Loucy (cell line): ENCODE results near the gene GAREM2.

ENCODE experiments used
- EZH2phosphoT487 ChIP-seq: fragments of 200-600 bp; IDR thresholded peaks from 2 replicates; pipeline ENCODE4 v1.6.1; 2018; ENCODE audit warnings: antibody characterized with exemption, mild to moderate bottlenecking, moderate library complexity, borderline replicate concordance
- TF ChIP-seq, protein P1 (sequence below): fragments of 200-600 bp; sonication (generic); conservative IDR thresholded peaks from 2 replicates; pipeline ENCODE4 v1.5.1; 2014; ENCODE audit warnings: mild to moderate bottlenecking, antibody characterized with exemption, low read length

DNA sequence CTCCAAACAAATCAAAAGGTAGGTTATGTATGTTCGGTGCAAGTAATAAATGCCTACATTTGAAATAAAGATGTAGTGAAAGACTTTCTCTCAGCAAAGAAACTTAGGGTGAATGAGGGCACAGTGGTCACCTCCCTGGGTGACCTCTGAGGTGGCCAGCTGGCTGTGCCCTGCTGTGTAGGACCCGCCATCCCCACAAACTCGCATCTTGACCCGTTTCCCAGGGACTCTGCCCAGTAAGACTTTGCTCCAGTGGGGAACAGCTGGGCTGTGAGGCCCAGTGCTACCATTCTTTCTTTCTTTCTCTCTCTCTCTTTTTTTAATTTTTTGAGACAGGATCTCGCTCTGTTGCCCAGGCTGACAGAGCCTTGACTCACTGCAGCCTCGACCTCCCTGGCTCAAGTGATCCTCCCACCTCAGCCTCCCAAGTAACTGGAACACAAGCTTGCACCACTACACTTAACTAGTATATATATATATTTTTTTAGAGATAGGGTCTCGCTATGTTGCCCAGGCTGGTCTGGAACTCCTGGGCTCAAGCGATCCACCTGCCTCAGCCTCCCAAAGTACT, 8.2 kb upstream of the GAREM2 start:
- TF ChIP-seq, protein P1, sequence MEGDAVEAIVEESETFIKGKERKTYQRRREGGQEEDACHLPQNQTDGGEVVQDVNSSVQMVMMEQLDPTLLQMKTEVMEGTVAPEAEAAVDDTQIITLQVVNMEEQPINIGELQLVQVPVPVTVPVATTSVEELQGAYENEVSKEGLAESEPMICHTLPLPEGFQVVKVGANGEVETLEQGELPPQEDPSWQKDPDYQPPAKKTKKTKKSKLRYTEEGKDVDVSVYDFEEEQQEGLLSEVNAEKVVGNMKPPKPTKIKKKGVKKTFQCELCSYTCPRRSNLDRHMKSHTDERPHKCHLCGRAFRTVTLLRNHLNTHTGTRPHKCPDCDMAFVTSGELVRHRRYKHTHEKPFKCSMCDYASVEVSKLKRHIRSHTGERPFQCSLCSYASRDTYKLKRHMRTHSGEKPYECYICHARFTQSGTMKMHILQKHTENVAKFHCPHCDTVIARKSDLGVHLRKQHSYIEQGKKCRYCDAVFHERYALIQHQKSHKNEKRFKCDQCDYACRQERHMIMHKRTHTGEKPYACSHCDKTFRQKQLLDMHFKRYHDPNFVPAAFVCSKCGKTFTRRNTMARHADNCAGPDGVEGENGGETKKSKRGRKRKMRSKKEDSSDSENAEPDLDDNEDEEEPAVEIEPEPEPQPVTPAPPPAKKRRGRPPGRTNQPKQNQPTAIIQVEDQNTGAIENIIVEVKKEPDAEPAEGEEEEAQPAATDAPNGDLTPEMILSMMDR = no peak
- no peak for TF ChIP-seq EZH2phosphoT487
